ENCODE results near the gene C16orf89. TPM values are rescaled to one million over a fixed set of nuclear protein-coding genes. Genes with fewer than 3 reads are reported as not detected.
"Not testable (repeated sequence)": the region's sequence is repeated elsewhere in the genome, so short reads cannot be mapped to it uniquely, and the experiment has no call there.

C16orf89 gene
- total RNA-seq, 1 experiment from 2014 or later, result not detected

DNA sequence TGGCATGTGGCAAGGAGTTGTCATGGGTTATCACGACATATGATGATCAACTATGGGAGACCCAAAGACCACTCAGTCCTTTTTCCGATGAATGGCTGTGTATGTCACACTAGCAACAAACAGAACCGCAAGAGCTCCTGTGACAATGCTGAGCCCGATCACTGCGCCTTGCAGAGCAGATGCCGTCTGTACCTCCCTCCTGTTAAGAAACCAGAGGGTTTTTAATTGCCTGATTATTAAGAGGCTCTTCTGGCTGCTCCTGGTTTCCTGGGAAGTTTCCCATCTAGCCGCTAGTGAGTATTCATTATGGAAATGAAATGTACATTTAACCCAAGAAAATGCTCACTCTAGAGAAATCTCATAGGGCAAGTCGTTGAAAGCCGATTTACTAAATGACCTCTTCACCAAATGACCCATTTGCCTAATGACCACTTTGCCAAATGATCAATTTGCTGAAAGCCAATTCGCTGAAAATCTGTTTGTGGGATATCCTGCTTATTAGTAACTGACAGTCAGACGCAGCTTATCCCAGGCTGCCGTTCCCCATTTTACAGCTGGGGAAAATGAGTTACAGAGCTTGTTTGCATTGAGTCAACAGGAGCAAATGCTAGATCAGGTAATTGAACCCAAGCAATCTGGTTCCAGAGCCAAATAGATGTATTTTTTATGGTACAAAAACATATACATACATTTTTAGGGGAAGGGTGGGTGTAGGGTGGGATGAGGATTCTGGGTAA is 37.7 kb upstream of the C16orf89 start:
- CTCF ChIA-PET; intact Hi-C loops (cut with micrococcal nuclease); H2AFZ ChIP-seq (ENCODE audit: low read length); H3K79me2 ChIP-seq (ENCODE audit: low read length); DNase-seq; H3K9me2 ChIP-seq (replicated peaks; ENCODE audit: low read length); H3K9ac ChIP-seq (ENCODE audit: low read length); H3F3A ChIP-seq (ENCODE audit: low read length, unreplicated experiment); H3K27ac ChIP-seq (ENCODE audit: low read length); H3K4me3 ChIP-seq (ENCODE audit: low read length); H3K4me1 ChIP-seq (ENCODE audit: insufficient read depth, low read length); H3K4me2 ChIP-seq (ENCODE audit: low read length); H3K27me3 ChIP-seq (ENCODE audit: low read length); H3K36me3 ChIP-seq (ENCODE audit: low read depth, low read length); POLR2A ChIA-PET (ENCODE audit: unreplicated experiment); H3K9me3 ChIP-seq (ENCODE audit: low read length); BruUV-seq (replicated peaks); H4K20me1 ChIP-seq (ENCODE audit: low read length); ATAC-seq: not testable (repeated sequence)

DNA sequence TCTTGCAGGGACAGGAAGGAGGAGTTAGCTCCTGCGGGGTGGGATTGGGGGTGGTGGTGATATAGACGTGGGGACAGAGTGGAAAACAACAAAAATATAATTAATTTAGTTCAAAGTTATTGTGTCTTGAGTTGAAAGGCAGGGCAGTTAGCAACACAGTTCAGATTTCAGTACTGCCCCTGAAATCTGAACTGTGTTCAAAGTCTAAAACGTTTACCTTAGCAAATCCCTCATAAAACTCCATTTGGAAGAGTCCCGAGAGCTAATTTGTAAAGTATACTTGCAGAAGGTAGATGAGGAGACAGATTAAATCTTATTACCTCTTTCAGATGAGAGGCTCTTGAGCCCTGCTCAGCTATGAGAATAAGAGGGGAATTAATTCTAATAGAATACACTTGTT is 33.4 kb upstream of the C16orf89 start:
- H3K9me2 ChIP-seq (replicated peaks; ENCODE audit: low read length); H3K9ac ChIP-seq (ENCODE audit: low read length); H3F3A ChIP-seq (ENCODE audit: low read length, unreplicated experiment); BruUV-seq (replicated peaks); DNase-seq; intact Hi-C loops (cut with micrococcal nuclease); H3K79me2 ChIP-seq (ENCODE audit: low read length); H3K4me2 ChIP-seq (ENCODE audit: low read length); H3K4me3 ChIP-seq (ENCODE audit: low read length); H3K27me3 ChIP-seq (ENCODE audit: low read length); ATAC-seq; H3K4me1 ChIP-seq (ENCODE audit: insufficient read depth, low read length); H4K20me1 ChIP-seq (ENCODE audit: low read length); POLR2A ChIA-PET (ENCODE audit: unreplicated experiment); H3K9me3 ChIP-seq (ENCODE audit: low read length); CTCF ChIA-PET; H2AFZ ChIP-seq (ENCODE audit: low read length); H3K27ac ChIP-seq (ENCODE audit: low read length); H3K36me3 ChIP-seq (ENCODE audit: low read depth, low read length): not testable (repeated sequence)

GRCh38 chr16:5098221-5099159 is 32.7 kb upstream of the C16orf89 start:
- POLR2A ChIA-PET (ENCODE audit: unreplicated experiment); H4K20me1 ChIP-seq (ENCODE audit: low read length); CTCF ChIA-PET; ATAC-seq; H3K27ac ChIP-seq (ENCODE audit: low read length); H3K9me2 ChIP-seq (replicated peaks; ENCODE audit: low read length); BruUV-seq (replicated peaks); H3K27me3 ChIP-seq (ENCODE audit: low read length); H3K79me2 ChIP-seq (ENCODE audit: low read length); H3K9ac ChIP-seq (ENCODE audit: low read length); H3K36me3 ChIP-seq (ENCODE audit: low read depth, low read length); intact Hi-C loops (cut with micrococcal nuclease); H3K4me1 ChIP-seq (ENCODE audit: insufficient read depth, low read length); H3K9me3 ChIP-seq (ENCODE audit: low read length); H3F3A ChIP-seq (ENCODE audit: low read length, unreplicated experiment): not testable (repeated sequence)
- peak overlapping the region; percentile 62 for H3K4me3 ChIP-seq (ENCODE audit: low read length)
- peak; percentile 51 for DNase-seq
- peak overlapping the region; percentile 63 for H2AFZ ChIP-seq (ENCODE audit: low read length)
- H3K4me2 ChIP-seq (ENCODE audit: low read length), result peak overlapping the region; percentile 74

GRCh38 chr16:5097470-5098220 is 31.9 kb upstream of the C16orf89 start, which contains the start of gene EEF2KMT:
TSS of gene EEF2KMT (minus strand) at chr16:5097795. CDS start at chr16:5097739, 56 bp downstream.
- H3K9ac ChIP-seq (ENCODE audit: low read length), result peak within 1 kb of the TSS; percentile 87
- BruUV-seq (replicated peaks); H3K36me3 ChIP-seq (ENCODE audit: low read depth, low read length); intact Hi-C loops (cut with micrococcal nuclease); H3K27me3 ChIP-seq (ENCODE audit: low read length); H3K9me2 ChIP-seq (replicated peaks; ENCODE audit: low read length); H3K9me3 ChIP-seq (ENCODE audit: low read length); H3K4me1 ChIP-seq (ENCODE audit: insufficient read depth, low read length); H4K20me1 ChIP-seq (ENCODE audit: low read length); H3F3A ChIP-seq (ENCODE audit: low read length, unreplicated experiment); CTCF ChIA-PET; H3K79me2 ChIP-seq (ENCODE audit: low read length): not testable (repeated sequence)
- POLR2A ChIA-PET (ENCODE audit: unreplicated experiment), result interaction anchor here (0.6 kb wide), 1 partner anchor 24 kb away, joined by 8 read pairs; no protein-coding TSS in a partner anchor
- H3K4me2 ChIP-seq (ENCODE audit: low read length), result peak within 1 kb of the TSS; percentile 81
- H3K4me3 ChIP-seq (ENCODE audit: low read length), result peak within 1 kb of the TSS; percentile 66
- ATAC-seq (peak; percentile 97), DNase-seq (peak; percentile 93)
- H3K27ac ChIP-seq (ENCODE audit: low read length), result peak within 1 kb of the TSS; percentile 16; the same call in 1 of the 2 replicates
- peak within 1 kb of the TSS; percentile 63 for H2AFZ ChIP-seq (ENCODE audit: low read length)

- Histone ChIP-seq H3K9ac (ENCODE audit: low read length) (peak overlapping the region; percentile 87), H3K4me2 (ENCODE audit: low read length) (peak overlapping the region; percentile 81), H3K4me3 (ENCODE audit: low read length) (peak overlapping the region; percentile 66), H3K27ac (ENCODE audit: low read length) (peak overlapping the region; percentile 16; the same call in 1 of the 2 replicates), H2AFZ (ENCODE audit: low read length) (peak overlapping the region; percentile 57; the same call in 1 of the 2 replicates)
- intact Hi-C loops (cut with micrococcal nuclease); ATAC-seq; BruUV-seq (replicated peaks); H3F3A ChIP-seq (ENCODE audit: low read length, unreplicated experiment); H3K4me1 ChIP-seq (ENCODE audit: insufficient read depth, low read length); H3K36me3 ChIP-seq (ENCODE audit: low read depth, low read length); H4K20me1 ChIP-seq (ENCODE audit: low read length); H3K27me3 ChIP-seq (ENCODE audit: low read length); CTCF ChIA-PET; H3K79me2 ChIP-seq (ENCODE audit: low read length); H3K9me3 ChIP-seq (ENCODE audit: low read length); H3K9me2 ChIP-seq (replicated peaks; ENCODE audit: low read length): not testable (repeated sequence)
- POLR2A ChIA-PET (ENCODE audit: unreplicated experiment), result interaction anchor here (0.6 kb wide), 1 partner anchor 23 kb away, joined by 8 read pairs; no protein-coding TSS in a partner anchor
- peak; percentile 8 for DNase-seq
Observed at GRCh38 chr16:5097061-5097469, 31.3 kb upstream of the C16orf89 start.

- H3K9me3 ChIP-seq (ENCODE audit: low read length); H3K27me3 ChIP-seq (ENCODE audit: low read length); DNase-seq; H3F3A ChIP-seq (ENCODE audit: low read length, unreplicated experiment); H4K20me1 ChIP-seq (ENCODE audit: low read length); H3K27ac ChIP-seq (ENCODE audit: low read length); intact Hi-C loops (cut with micrococcal nuclease); H2AFZ ChIP-seq (ENCODE audit: low read length); CTCF ChIA-PET; H3K36me3 ChIP-seq (ENCODE audit: low read depth, low read length); POLR2A ChIA-PET (ENCODE audit: unreplicated experiment); H3K79me2 ChIP-seq (ENCODE audit: low read length); H3K4me1 ChIP-seq (ENCODE audit: insufficient read depth, low read length); H3K9me2 ChIP-seq (replicated peaks; ENCODE audit: low read length); ATAC-seq: not testable (repeated sequence)
- peak overlapping the region; percentile 87 for H3K9ac ChIP-seq (ENCODE audit: low read length)
- peak overlapping the region; percentile 81 for H3K4me2 ChIP-seq (ENCODE audit: low read length)
- BruUV-seq (replicated peaks), result TSS peak; percentile 63
- H3K4me3 ChIP-seq (ENCODE audit: low read length), result peak overlapping the region; percentile 66
Observed at GRCh38 chr16:5096437-5097060, 30.8 kb upstream of the C16orf89 start.
